ENCODE measurements around the gene RBM20. TPM values are rescaled to one million over a fixed set of nuclear protein-coding genes. Genes with fewer than 3 reads are reported as not detected.

The RBM20 gene
- total RNA-seq, 1 experiment from 2014 or later, result 0.10 TPM

DNA sequence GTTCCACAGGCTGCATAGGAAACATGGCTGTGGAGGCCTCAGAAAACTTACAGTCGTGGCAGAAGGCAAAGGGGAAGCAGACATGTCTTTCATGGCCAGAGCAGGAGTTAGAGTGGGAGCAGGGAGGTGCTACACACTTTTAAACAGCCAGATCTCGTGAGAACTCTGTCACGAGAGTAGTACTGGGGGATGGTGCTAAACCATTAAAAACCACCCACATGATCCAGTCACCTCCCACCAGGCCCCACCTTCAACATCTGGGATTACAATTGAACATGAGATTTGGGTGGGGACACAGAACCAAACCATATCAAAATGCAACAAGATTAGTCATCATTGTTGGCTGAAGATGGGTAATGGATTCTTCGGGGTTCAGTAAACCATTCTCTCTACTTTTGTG is 162.2 kb downstream of the RBM20 start:
- Histone ChIP-seq H3K4me3 (ENCODE audit: low read depth in 2 of 2, low read length in 2 of 2) (no peak overlapping the region), H3K4me1 (ENCODE audit: control insufficient read depth, insufficient read depth, low read length) (peaks cover 2% of the 10 kb centered on the region; the same call in 1 of the 2 replicates), H3K27me3 (ENCODE audit: control insufficient read depth, insufficient read depth, low read length) (peaks cover 15% of the 10 kb centered on the region; the same call in 1 of the 2 replicates), H3K9me3 (ENCODE audit: control insufficient read depth, insufficient read depth, low read depth, low read length) (no peaks in the 10 kb centered on the region), H3K27ac (ENCODE audit: low read length) (no peak overlapping the region), H3K36me3 (ENCODE audit: control insufficient read depth, insufficient read depth, low read length) (no peaks in the 10 kb centered on the region)
- BruUV-seq (replicated peaks), result no TSS peak
- ATAC-seq (no peak), DNase-seq (ENCODE audit: low read depth, low spot score) (no peak)
- ChIA-PET CTCF (no interaction called here), POLR2A (no interaction called here)
- intact Hi-C loops (cut with micrococcal nuclease; ENCODE audit: unreplicated experiment), result no loop called here
- in situ Hi-C loops (cut with HindIII; ENCODE audit: low pct_unique_long_range_greater_than_20kb, low sequenced_read_pairs), result no loop called here
- TF ChIP-seq POLR2AphosphoS5 (IDR thresholded peaks at IDR 0.05; ENCODE audit: low read depth, low read length) (no peak), CTCF (IDR thresholded peaks at IDR 0.05) (no peak), TCF7L2 (IDR thresholded peaks at IDR 0.05; ENCODE audit: low read depth, low read length) (no peak)

- Histone ChIP-seq H3K4me3 (ENCODE audit: low read depth in 2 of 2, low read length in 2 of 2) (no peak overlapping the region), H3K27ac (ENCODE audit: low read length) (no peak overlapping the region), H3K4me1 (ENCODE audit: control insufficient read depth, insufficient read depth, low read length) (no peaks in the 10 kb centered on the region; the same call in 1 of the 2 replicates), H3K9me3 (ENCODE audit: control insufficient read depth, insufficient read depth, low read depth, low read length) (no peaks in the 10 kb centered on the region), H3K36me3 (ENCODE audit: control insufficient read depth, insufficient read depth, low read length) (no peaks in the 10 kb centered on the region), H3K27me3 (ENCODE audit: control insufficient read depth, insufficient read depth, low read length) (peaks cover 12% of the 10 kb centered on the region; the same call in 1 of the 2 replicates)
- BruUV-seq (replicated peaks), result no TSS peak
- TF ChIP-seq SIN3A (IDR thresholded peaks at IDR 0.05; ENCODE audit: borderline replicate concordance, insufficient read depth, low read depth, low read length) (no peak), TCF7L2 (IDR thresholded peaks at IDR 0.05; ENCODE audit: low read depth, low read length) (no peak), POLR2AphosphoS5 (IDR thresholded peaks at IDR 0.05; ENCODE audit: low read depth, low read length) (no peak), CTCF (IDR thresholded peaks at IDR 0.05) (no peak)
- TF ChIP-seq, protein P1, sequence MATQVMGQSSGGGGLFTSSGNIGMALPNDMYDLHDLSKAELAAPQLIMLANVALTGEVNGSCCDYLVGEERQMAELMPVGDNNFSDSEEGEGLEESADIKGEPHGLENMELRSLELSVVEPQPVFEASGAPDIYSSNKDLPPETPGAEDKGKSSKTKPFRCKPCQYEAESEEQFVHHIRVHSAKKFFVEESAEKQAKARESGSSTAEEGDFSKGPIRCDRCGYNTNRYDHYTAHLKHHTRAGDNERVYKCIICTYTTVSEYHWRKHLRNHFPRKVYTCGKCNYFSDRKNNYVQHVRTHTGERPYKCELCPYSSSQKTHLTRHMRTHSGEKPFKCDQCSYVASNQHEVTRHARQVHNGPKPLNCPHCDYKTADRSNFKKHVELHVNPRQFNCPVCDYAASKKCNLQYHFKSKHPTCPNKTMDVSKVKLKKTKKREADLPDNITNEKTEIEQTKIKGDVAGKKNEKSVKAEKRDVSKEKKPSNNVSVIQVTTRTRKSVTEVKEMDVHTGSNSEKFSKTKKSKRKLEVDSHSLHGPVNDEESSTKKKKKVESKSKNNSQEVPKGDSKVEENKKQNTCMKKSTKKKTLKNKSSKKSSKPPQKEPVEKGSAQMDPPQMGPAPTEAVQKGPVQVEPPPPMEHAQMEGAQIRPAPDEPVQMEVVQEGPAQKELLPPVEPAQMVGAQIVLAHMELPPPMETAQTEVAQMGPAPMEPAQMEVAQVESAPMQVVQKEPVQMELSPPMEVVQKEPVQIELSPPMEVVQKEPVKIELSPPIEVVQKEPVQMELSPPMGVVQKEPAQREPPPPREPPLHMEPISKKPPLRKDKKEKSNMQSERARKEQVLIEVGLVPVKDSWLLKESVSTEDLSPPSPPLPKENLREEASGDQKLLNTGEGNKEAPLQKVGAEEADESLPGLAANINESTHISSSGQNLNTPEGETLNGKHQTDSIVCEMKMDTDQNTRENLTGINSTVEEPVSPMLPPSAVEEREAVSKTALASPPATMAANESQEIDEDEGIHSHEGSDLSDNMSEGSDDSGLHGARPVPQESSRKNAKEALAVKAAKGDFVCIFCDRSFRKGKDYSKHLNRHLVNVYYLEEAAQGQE (IDR thresholded peaks at IDR 0.05; ENCODE audit: insufficient read depth in 1 of 2, low read depth in 2 of 2, low read length in 1 of 2), result no peak
- ChIA-PET CTCF (no interaction called here), POLR2A (no interaction called here)
- DNase-seq (ENCODE audit: low read depth, low spot score) (no peak), ATAC-seq (no peak)
- intact Hi-C loops (cut with micrococcal nuclease; ENCODE audit: unreplicated experiment), result no loop called here
- in situ Hi-C loops (cut with HindIII; ENCODE audit: low pct_unique_long_range_greater_than_20kb, low sequenced_read_pairs), result no loop called here
These were observed 164.0 kb downstream of the RBM20 start for GRCh38 chr10:110808123-110808522.

Measured in Panc1 (cell line).